ENCODE measurements around the gene GNB1. TPM values are rescaled to one million over a fixed set of nuclear protein-coding genes. Genes with fewer than 3 reads are reported as not detected.
A peak's percentile ranks its signal among the peaks of the same experiment; 100 is the strongest.

The GNB1 gene
- total RNA-seq, 1 donor: 88.7 TPM

DNA sequence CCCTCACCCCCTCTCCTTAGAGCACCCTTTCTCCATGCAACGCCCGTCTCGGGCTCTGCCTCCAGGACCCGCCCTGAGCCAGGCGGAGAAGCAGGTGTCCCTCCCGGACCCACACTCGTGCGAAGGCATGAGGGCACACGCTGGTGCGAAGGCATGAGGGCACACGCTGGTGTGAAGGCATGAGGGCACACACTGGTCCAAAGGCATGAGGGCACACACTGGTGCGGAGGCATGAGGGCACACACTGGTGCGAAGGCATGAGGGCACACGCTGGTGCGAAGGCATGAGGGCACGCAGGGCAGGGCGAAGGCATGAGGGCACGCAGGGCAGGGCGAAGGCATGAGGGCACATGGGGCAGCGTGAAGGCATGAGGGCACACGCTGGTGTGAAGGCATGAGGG is 34.0 kb upstream of the GNB1 start:
- Histone ChIP-seq H3K79me2 (ENCODE audit: insufficient read depth, low read length) (no peaks in the 10 kb centered on the region), H4K20me1 (ENCODE audit: insufficient read depth, low read length) (no peaks in the 10 kb centered on the region), H3K4me1 (ENCODE audit: insufficient read depth, low read length) (no peaks in the 10 kb centered on the region), H3K4me3 (ENCODE audit: insufficient read depth, low read length) (no peak overlapping the region), H3K4me2 (ENCODE audit: insufficient read depth, low read length) (no peak overlapping the region), H3K27ac (ENCODE audit: low read depth, low read length) (no peak overlapping the region), H3K27me3 (ENCODE audit: insufficient read depth, low read length) (no peaks in the 10 kb centered on the region), H3K36me3 (ENCODE audit: insufficient read depth, low read length) (no peaks in the 10 kb centered on the region), H3K9me3 (ENCODE audit: low read depth, low read length) (no peaks in the 10 kb centered on the region), H2AFZ (ENCODE audit: low read length) (no peak overlapping the region)
- TF ChIP-seq CTCF (IDR thresholded peaks at IDR 0.05; ENCODE audit: extremely low read depth, low read depth, low read length): no peak
- DNase-seq (ENCODE audit: insufficient read length, low spot score, missing footprints): no peak

- Histone ChIP-seq H4K20me1 (ENCODE audit: insufficient read depth, low read length) (no peaks in the 10 kb centered on the region), H3K9me3 (ENCODE audit: low read depth, low read length) (no peaks in the 10 kb centered on the region), H3K4me3 (ENCODE audit: insufficient read depth, low read length) (no peak overlapping the region), H3K4me1 (ENCODE audit: insufficient read depth, low read length) (no peaks in the 10 kb centered on the region), H3K27me3 (ENCODE audit: insufficient read depth, low read length) (no peaks in the 10 kb centered on the region), H3K36me3 (ENCODE audit: insufficient read depth, low read length) (no peaks in the 10 kb centered on the region), H3K79me2 (ENCODE audit: insufficient read depth, low read length) (no peaks in the 10 kb centered on the region), H3K4me2 (ENCODE audit: insufficient read depth, low read length) (no peak overlapping the region), H3K27ac (ENCODE audit: low read depth, low read length) (no peak overlapping the region), H2AFZ (ENCODE audit: low read length) (no peak overlapping the region)
- no peak for TF ChIP-seq CTCF (IDR thresholded peaks at IDR 0.05; ENCODE audit: extremely low read depth, low read depth, low read length)
- peak; percentile 89 for DNase-seq (ENCODE audit: insufficient read length, low spot score, missing footprints)
Measured at GRCh38 chr1:1924386-1924785, 33.5 kb upstream of the GNB1 start.

DNA sequence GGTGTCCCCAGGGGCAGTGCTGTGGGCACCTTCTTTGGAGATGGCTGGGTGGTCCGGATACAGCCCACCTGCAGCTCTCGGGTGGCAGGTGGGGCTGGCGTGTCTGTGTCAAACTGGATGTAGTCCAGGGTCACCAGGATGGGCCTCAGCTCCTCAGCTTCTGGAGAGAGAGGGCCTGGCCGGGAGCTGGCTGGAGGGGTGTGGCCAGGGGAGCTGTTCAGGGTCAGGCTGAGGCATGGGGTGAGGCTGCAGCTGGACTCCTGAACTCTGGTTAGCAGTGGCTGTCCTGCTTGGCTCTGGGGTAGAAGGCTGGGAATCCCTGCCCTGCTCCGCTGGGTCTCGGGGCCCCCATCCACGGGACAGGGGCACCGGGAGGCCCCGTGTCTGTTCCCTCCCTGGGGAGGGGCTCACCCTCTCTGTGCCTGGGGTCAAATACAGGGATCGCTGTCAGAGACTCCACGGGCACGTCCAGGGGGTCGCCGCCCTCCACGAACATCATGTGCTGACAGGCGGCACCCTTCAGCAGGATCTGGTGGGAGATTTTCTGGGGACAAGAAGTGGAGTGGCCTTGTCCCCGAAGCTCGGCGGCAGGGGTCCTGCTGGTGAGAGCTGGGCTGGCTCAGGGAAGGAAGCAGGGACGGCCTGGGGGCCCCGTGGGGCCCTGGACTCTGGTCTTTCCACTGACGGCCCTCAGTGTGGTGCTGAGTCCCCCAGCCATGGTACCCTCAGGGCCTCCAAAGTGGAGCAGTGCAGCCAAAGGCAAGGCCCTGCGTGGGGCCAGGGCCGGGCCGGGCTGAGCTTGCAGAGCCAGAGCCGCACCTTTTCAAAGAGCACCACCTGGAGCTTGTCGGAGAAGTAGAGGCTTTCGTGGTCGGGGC is 32.3 kb upstream of the GNB1 start:
- no peak overlapping the region for H2AFZ ChIP-seq (ENCODE audit: low read length)

More for the DNA sequence above, 32.3 kb upstream of the GNB1 start:
- Histone ChIP-seq H3K27me3 (ENCODE audit: insufficient read depth, low read length) (peaks cover 3% of the 10 kb centered on the region), H3K27ac (ENCODE audit: low read depth, low read length) (no peak overlapping the region), H3K79me2 (ENCODE audit: insufficient read depth, low read length) (no peaks in the 10 kb centered on the region), H4K20me1 (ENCODE audit: insufficient read depth, low read length) (no peaks in the 10 kb centered on the region), H3K4me2 (ENCODE audit: insufficient read depth, low read length) (no peak overlapping the region), H3K36me3 (ENCODE audit: insufficient read depth, low read length) (no peaks in the 10 kb centered on the region), H3K4me1 (ENCODE audit: insufficient read depth, low read length) (peaks cover 6% of the 10 kb centered on the region), H3K4me3 (ENCODE audit: insufficient read depth, low read length) (no peak overlapping the region), H3K9me3 (ENCODE audit: low read depth, low read length) (no peaks in the 10 kb centered on the region)
- TF ChIP-seq CTCF (IDR thresholded peaks at IDR 0.05; ENCODE audit: extremely low read depth, low read depth, low read length): no peak
- peak; percentile 92 for DNase-seq (ENCODE audit: insufficient read length, low spot score, missing footprints)
